Measurements from ENCODE around the gene GSK3B.
A peak's percentile ranks its signal among the peaks of the same experiment; 100 is the strongest.

The GSK3B gene

GRCh38 chr3:120093911-120094775 lies at the start of gene GSK3B:
GSK3B (minus strand) TSS chr3:120094447; CDS start chr3:120093434, 1,013 bp downstream.
- DNase-seq (ENCODE audit: low spot score): peak; percentile 82

- no peak for DNase-seq (ENCODE audit: low spot score)
Measured at GRCh38 chr3:120143676-120144075, 49.4 kb upstream of the GSK3B start.

GRCh38 chr3:120142236-120142635 lies 48.0 kb upstream of the GSK3B start:
- DNase-seq (ENCODE audit: low spot score): no peak

GRCh38 chr3:120140098-120140742 lies 46.0 kb upstream of the GSK3B start:
- no peak for DNase-seq (ENCODE audit: low spot score)

- no peak for DNase-seq (ENCODE audit: low spot score)
Measured at GRCh38 chr3:120139140-120139539, 44.9 kb upstream of the GSK3B start.

- DNase-seq (ENCODE audit: low spot score): no peak
Measured at GRCh38 chr3:120137548-120137947, 43.3 kb upstream of the GSK3B start.

- no peak for DNase-seq (ENCODE audit: low spot score)
Measured at GRCh38 chr3:120130656-120131055, 36.4 kb upstream of the GSK3B start.

- DNase-seq (ENCODE audit: low spot score): no peak
Measured at GRCh38 chr3:120129718-120130513, 35.7 kb upstream of the GSK3B start.

- no peak for DNase-seq (ENCODE audit: low spot score)
Measured at GRCh38 chr3:120129051-120129450, 34.8 kb upstream of the GSK3B start.

- no peak for DNase-seq (ENCODE audit: low spot score)
Measured at GRCh38 chr3:120125992-120126391, 31.7 kb upstream of the GSK3B start.

- DNase-seq (ENCODE audit: low spot score): no peak
Measured at GRCh38 chr3:120119846-120120510, 25.7 kb upstream of the GSK3B start.

- DNase-seq (ENCODE audit: low spot score): no peak
Measured at GRCh38 chr3:120114981-120115380, 20.7 kb upstream of the GSK3B start.

- DNase-seq (ENCODE audit: low spot score): no peak
Measured at GRCh38 chr3:120114376-120114775, 20.1 kb upstream of the GSK3B start.

- no peak for DNase-seq (ENCODE audit: low spot score)
Measured at GRCh38 chr3:120113128-120114116, 19.2 kb upstream of the GSK3B start.

GRCh38 chr3:120111898-120112297 lies 17.7 kb upstream of the GSK3B start:
- no peak for DNase-seq (ENCODE audit: low spot score)

GRCh38 chr3:120103276-120103675 lies 9.0 kb upstream of the GSK3B start:
- DNase-seq (ENCODE audit: low spot score): no peak

- peak; percentile 17 for DNase-seq (ENCODE audit: low spot score)
Measured at GRCh38 chr3:120102674-120103073, 8.4 kb upstream of the GSK3B start.

GRCh38 chr3:120102232-120102631 lies 8.0 kb upstream of the GSK3B start:
- DNase-seq (ENCODE audit: low spot score): peak; percentile 28

- DNase-seq (ENCODE audit: low spot score): no peak
Measured at GRCh38 chr3:120101624-120102023, 7.4 kb upstream of the GSK3B start.

GRCh38 chr3:120100711-120101110 lies 6.5 kb upstream of the GSK3B start:
- DNase-seq (ENCODE audit: low spot score): no peak

GRCh38 chr3:120098710-120099109 lies 4.5 kb upstream of the GSK3B start:
- no peak for DNase-seq (ENCODE audit: low spot score)
